GM04503 (cell line): ENCODE measurements around the gene OSTN.

ENCODE experiments used
- DNase-seq: peaks from one replicate; pipeline ENCODE4 v3.0.0-alpha.2; 2012; ENCODE audit warnings: low read depth

The OSTN gene

GRCh38 chr3:191314109-191314728 is 115.2 kb downstream of the OSTN start:
- DNase-seq, result no peak
